GM19099 (cell line): Measurements from ENCODE around the gene SLTM.

Experiments
- POLR2A ChIP-seq: IDR thresholded peaks from 3 replicates; pipeline ENCODE4 v1.6.1; 2011; ENCODE audit warnings: low read depth; ENCODE audit not compliant: insufficient read length; ENCODE audit errors: extremely low read depth

The SLTM gene

DNA sequence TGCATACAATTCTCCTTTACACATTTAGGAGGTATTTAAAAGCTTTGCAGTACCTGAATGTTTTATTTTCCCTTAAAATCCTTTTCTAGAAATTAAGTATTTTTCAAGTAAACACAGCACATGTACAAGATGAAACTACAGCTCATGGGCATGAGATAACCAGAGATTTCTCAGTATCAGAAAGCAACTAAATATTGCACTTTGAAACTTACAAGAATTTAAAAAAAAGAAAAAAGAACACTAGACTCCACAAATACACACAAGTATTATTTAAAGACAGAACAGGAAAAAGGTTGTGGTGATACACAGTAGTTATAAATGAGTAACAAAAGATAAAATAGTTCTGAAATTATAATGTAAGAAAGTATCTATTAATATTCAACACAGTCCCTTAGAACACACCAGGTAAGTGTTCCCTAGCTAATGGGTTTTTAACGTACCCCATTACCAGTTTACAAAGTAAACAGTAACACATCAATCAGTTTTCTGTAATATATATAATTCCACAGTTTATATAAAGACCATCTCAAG is 35.3 kb downstream of the SLTM start:
- TF ChIP-seq POLR2A: no peak

DNA sequence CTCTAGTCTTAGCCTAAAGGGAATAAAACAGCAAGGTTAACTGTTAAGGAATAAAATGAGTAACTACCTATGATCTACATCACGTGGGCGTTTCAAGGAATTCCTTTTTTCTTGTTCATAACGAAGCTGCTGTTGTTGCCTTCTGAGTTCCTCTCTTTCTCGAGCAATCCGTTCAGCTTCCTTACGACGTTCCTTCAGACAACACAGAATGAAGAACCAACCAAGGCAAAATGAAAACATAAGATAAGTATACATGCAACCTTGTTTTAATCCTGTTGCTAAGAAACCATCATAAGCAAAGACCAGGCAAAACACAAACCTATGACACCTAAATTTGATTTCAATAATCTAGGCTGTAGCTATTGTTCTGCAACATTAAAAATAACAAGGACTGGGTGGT is 44.1 kb downstream of the SLTM start:
- no peak for TF ChIP-seq POLR2A

DNA sequence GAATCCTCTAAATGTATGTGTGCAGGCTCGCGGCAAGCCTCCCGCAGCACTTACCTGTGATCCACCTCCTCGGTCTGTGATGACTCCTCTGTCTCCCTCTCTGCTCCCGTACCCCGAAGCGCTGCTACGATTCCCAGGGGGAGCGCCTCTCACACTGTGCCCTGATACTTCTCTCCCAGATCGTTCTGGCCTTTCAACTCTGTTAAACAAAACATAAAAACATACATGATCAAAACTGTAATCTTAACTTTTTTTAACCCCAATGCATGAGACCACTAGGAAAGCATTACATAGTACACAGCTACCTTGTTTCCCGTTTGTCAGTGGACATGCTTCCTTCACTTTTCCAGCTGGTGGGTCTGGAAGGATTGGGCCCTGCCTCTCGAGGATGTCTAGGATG is 46.6 kb downstream of the SLTM start:
- TF ChIP-seq POLR2A: no peak

DNA sequence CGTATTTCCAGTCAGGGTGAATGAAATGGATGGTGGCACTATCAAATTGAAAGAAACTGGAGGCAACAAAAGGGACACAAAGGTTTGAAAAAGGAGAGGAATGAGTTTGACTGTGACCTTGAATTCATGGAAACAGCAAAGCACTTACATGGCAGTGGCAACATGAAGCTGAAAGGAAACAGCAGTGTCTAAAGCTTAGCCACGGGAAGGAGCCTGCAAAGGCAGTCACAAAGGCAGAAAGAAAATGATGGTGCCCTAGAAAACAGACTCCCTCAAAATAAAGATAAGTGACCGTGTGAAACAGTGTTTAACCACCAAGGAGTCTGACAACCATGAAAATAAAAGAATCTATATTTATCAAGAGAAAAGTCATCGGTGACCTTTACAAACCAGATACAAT is 51.2 kb downstream of the SLTM start:
- TF ChIP-seq POLR2A: no peak

DNA sequence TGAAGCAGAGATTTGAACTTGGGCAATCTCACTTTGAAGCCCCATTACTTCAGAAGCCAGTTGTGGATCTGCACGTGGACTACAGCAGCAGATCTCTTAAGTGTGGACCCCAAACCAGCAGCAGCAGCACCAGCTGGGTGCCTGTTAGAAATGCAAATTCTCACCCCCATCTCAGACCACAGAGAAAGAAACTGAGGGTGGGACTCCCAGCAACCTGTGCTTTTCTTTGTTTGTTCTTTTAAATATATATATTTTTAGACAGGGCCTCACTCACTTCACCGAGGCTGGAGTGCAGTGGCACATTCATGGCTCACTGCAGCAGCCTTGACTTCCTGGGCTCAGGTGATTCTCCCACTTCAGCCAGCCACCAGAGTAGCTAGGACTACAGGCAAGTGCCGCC is 53.2 kb downstream of the SLTM start:
- TF ChIP-seq POLR2A: no peak

DNA sequence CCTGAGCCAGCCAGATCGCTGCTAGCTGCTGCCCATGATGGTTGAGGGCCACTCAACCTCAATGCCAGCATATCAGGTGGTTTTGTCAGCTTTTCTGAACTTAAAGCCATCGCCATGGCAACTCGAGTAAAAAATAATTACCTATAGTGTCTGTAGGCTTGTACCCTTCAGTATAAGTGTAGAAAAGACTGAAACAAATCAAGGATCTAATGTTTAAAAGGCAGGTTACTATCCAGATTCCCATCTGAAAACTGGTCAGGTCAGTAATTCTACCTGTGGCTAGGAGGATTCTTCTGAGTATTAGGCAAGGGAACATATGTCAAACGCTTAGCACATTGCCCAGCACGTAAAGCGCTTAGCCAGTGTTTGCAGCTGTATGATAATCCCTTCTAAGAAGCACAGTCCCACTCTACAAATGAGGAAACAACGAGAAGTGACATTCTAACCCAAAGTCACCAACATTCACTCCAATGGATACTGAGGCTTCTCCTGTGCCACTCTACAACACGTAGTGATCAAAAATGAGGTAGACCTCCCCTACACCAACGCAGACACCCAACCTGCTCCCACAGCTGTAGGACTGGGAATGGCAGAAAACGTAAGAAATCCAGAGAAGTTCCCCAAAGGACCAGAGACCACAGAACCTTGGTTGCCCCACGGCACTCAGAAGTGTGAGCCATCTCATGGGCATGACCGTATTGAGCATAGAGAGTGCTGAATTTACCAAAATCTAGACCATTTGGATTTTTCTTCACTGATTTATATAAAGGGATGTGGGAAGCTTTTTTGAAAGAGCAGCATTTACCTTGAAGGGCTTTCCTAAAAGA is 55.3 kb downstream of the SLTM start:
- no peak for TF ChIP-seq POLR2A

DNA sequence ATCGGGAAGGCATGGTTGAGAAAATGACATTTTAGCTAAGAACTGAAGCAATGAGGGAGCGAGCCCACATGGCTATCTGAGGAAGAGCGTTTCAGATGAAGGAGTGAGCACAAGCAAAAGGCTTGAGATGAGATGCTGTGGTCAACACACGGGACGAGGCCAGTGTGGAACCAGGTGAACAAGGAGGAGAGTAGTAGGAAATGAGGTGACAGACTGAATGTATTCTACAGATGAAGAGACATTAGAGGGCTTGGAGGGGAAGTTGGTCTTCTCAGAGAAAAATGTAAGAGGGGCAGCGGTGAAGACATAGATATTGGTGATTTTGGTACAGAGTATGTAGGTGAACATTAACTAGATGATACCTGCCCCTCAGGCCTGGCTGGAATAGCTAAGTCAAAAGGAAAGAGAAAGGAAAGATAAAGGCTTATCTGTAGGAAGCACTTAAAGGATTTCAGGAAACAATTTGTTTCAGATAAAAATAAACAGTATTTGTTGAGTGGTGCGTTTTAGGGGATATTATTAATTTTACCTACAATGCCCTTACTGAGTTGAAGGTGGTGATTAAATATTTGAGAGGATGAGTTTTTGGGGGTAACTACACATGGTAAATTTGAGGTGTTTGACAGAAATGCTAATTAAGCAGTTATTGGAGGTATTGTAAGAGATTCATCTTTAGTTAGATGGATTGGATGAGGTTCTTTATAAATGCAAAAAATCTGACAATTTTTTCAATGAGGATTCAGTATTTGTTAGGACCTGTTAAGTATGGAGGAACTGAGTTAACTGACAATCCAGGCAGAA is 57.0 kb downstream of the SLTM start:
- no peak for TF ChIP-seq POLR2A

DNA sequence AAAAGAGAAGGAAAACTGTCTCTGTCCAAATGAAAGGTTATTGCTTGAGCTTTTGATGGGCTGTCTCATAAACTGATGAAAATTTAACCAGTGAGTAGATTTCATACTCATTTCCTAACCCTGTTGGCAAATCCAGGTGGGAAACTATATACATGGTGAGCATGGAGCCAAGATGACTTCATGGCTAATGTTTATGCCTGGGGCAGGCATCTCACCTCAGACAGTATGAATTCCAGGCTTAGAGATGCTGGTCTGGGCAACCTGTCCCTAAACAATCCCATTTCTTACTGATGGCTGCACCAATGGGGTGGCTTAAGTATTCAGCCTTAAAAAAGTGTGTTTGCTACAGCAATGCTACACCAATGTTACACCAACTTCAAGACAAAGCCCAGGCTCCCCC is 58.1 kb downstream of the SLTM start:
- no peak for TF ChIP-seq POLR2A

DNA sequence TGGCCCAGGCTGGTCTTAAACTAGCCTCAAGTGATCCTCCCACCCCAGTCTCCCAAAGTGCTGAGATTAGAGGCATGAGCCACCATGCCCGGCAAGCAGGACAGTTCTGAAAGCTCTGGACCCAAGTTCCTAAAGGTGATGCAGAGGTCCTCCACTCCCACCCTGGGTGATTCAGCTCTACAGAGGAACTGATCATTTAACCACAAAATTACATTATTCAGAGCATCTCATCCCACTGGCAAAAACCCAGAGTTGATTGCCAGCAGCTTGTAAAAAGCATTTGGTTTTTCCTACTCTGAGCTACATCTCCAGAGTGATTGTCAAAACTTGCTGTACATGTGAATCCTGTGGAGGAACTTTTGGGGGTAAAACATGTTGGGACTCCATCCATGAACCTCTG is 60.2 kb downstream of the SLTM start:
- no peak for TF ChIP-seq POLR2A

DNA sequence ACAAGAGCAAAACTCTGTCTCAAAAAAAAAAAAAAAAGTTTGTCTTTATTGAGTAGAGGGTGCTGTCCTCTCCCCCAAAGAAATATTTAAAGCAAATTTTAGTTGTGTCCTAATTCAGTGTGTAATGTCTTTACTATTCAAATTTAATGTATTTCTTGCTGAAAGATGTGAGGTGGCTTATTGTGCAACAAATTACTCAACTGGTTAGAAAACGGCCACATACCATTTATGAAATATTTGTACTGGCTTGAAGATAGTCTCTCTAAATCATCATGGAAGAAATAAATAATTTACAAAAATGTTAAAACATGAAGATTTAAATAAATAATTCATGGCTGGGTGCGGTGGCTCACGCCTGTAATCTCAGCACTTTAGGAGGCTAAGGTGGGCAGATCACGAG is 63.0 kb downstream of the SLTM start:
- TF ChIP-seq POLR2A: no peak

DNA sequence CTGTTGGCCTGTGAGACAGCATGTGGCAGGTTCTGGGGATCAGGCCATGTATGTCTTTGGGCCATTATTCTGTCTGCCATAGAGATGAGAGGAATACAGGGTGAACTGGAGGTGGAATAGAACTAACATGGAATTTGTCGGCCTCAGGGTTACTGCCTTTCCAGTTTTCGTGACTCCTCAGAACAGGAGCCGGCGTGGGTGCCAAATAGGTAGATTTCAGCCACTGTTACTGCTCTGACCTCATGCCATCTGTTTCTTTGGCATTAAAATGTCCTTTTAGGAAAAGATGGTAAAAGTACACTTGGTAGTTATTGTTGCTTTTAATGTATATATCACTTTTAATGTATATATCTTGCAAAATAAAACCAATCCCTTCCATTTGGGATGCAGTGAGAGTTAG is 65.6 kb downstream of the SLTM start:
- TF ChIP-seq POLR2A: no peak

DNA sequence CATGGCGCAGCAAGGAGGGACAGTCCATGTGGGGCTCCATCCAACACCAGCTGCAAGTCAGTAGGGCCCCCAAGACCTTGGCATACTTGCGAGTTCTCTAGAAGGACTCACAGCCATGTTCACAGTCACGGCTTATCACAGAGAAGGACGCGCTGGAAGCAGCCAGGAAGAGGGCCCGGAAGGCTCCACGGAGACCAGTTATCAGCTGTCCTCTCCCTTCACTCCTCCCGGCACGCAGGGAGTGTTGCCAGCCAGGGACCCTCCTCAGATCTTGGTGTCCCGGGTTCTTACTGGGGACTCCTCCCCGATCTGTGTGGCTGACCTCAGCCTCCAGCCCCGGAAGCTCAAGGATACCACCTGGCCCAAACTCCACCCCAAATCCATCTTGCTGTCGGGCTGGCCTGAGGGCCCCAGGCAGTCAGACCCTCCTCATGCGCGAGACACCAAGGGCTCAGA is 68.0 kb downstream of the SLTM start:
- no peak for TF ChIP-seq POLR2A

DNA sequence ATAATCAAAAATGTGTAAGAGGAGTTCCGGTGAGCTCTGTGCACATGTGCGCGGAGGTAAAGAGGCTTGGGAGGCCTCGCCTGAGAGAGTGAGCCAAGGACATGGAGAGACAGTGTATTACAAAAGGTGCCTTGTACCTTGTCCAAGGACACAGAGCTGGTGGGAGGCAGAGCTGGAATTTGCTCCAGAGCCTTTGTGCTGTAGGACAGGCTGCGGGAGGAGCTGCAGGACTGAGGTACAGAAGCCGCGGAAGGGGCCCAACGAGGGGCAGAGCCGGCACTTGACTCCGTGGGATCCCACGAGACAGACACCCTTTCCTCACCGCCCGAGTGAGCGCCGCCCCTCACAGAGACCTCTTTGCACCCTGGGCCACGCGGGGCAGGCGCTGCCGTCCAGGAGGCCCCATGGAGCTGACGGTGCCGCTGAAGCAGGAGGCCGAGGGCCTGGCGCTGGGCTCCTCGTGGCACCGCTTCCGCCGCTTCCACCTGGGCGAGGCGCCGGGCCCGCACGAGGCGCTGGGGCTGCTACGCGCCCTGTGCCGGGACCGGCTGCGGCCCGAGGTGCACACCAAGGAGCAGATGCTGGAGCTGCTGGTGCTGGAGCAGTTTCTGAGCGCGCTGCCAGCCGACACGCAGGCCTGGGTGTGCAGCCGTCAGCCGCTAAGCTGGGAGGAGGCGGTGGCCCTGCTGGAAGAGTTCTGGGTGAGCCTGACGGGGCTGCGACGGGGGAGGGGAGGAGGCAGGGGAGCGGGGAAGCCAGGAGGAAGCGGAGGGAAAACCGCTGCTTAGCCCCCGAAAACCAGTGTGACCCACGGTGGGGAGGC is 68.7 kb downstream of the SLTM start:
- no peak for TF ChIP-seq POLR2A

DNA sequence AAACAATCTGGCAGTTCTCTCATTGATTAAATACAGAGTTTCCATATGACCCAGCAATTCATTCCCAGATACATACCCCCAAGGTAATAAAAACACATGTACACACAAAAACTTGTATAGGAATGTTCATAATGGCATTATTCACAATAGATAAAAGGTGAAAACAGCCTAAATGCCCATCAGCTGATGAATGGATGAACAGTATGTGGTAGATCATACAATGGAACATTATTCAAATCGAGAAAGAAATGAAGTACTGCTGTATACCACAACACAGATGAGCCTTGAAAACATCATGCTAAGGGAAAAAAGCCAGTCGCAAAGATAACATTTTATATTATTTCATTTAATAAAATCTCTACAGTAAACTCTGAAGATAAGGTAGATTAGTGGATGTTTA is 71.2 kb downstream of the SLTM start:
- TF ChIP-seq POLR2A: no peak

DNA sequence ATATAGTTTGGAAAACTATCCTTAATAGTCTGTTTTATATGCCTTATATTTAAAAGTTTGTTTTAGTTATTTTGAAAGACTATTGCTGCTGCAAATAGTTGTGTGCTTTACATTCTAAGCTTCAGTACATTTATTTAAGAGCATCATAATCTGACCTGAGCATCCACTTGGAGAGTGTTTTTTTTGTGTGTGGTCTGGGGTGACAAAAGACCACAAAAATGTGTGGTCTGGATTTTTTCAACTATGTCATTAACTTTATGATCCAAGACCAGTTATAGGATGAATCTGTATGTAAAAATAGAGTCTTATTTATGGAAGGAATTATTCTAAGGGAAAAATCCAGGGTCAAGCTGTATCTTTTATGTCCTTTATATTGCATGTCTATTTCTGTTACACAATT is 77.4 kb downstream of the SLTM start:
- no peak for TF ChIP-seq POLR2A
